IMR-90 (cell line): ENCODE data around the gene KIF1A. TPM values are rescaled to one million over a fixed set of nuclear protein-coding genes. Genes with fewer than 3 reads are reported as not detected.

Experiments used
- ATAC-seq: fragments of 200-7000 bp; cut with Tn5 transposase; 2 replicates; pipeline ENCODE4 v1.9.1; 2020; ENCODE audit warnings: low read depth, mild to moderate bottlenecking, moderate library complexity
- BruUV-seq: library from RNA; stranded (reverse); fragments of 400-500 nt; replicated peaks from 2 replicates; lab custom pipeline; 2021; lab: Mats Ljungman, UMichigan
- CTCF ChIA-PET: fragments of 300-600 bp; formaldehyde crosslinking; extraction: SDS; loops from one replicate; lab custom pipeline; 2021; ENCODE audit warnings: antibody characterized with exemption; lab: Yijun Ruan, JAX
- POLR2A ChIA-PET: fragments of 300-600 bp; sonication (Branson Sonifier 250); formaldehyde crosslinking; loops from one replicate; lab custom pipeline; 2022; ENCODE audit warnings: antibody characterized with exemption; ENCODE audit not compliant: unreplicated experiment; lab: Charles Lee
- DNase-seq: peaks from one replicate; pipeline ENCODE4 v3.0.0; 2013
- H2AFZ ChIP-seq: replicated peaks from 2 replicates; pipeline ENCODE3; 2013; ENCODE audit warnings: low read length, mild to moderate bottlenecking; ENCODE audit not compliant: poor library complexity
- H2AK5ac ChIP-seq: 2 replicates; pipeline ENCODE4 v1.6.1; 2013; ENCODE audit warnings: low read depth, low read length, inconsistent platforms
- H2AK9ac ChIP-seq: replicated peaks from 2 replicates; pipeline ENCODE3; 2013; ENCODE audit warnings: mild to moderate bottlenecking, low read depth, low read length, moderate library complexity; ENCODE audit not compliant: poor library complexity
- H2BK120ac ChIP-seq: 2 replicates; pipeline ENCODE4 v1.6.1; 2013; ENCODE audit warnings: low read depth, low read length, inconsistent platforms
- H2BK15ac ChIP-seq: 3 replicates; pipeline ENCODE4 v1.6.1; 2013; ENCODE audit warnings: low read depth, low read length, inconsistent platforms
- H2BK20ac ChIP-seq: 2 replicates; pipeline ENCODE4 v1.6.1; 2013; ENCODE audit warnings: low read depth, mild to moderate bottlenecking, inconsistent platforms, low read length, moderate library complexity
- H2BK5ac ChIP-seq: 2 replicates; pipeline ENCODE4 v1.6.1; 2013; ENCODE audit warnings: mild to moderate bottlenecking, low read depth, low read length, inconsistent platforms; ENCODE audit not compliant: poor library complexity, severe bottlenecking
- H3K14ac ChIP-seq: replicated peaks from 2 replicates; pipeline ENCODE4 v1.6.1; 2013; ENCODE audit warnings: low read depth, low read length, inconsistent platforms
- H3K18ac ChIP-seq: 2 replicates; pipeline ENCODE4 v1.6.1; 2013; ENCODE audit warnings: low read depth, low read length, control low read depth
- H3K23ac ChIP-seq: 2 replicates; pipeline ENCODE4 v1.6.1; 2013; ENCODE audit warnings: low read depth, low read length, inconsistent platforms
- H3K27ac ChIP-seq: 2 replicates; pipeline ENCODE4 v1.5.1; 2013; ENCODE audit warnings: mild to moderate bottlenecking, control low read depth, low read length; ENCODE audit not compliant: insufficient read depth
- H3K27me3 ChIP-seq: 2 replicates; pipeline ENCODE4 v1.6.1; 2013; ENCODE audit warnings: low read length; ENCODE audit not compliant: control insufficient read depth, insufficient read depth
- H3K36me3 ChIP-seq: 2 replicates; pipeline ENCODE4 v1.6.1; 2013; ENCODE audit warnings: low read length, mixed read lengths; ENCODE audit not compliant: control insufficient read depth, insufficient read depth
- H3K4ac ChIP-seq: 2 replicates; pipeline ENCODE4 v1.6.1; 2013; ENCODE audit warnings: low read depth, low read length, inconsistent platforms
- H3K4me1 ChIP-seq: 2 replicates; pipeline ENCODE4 v1.6.1; 2013; ENCODE audit warnings: low read length, mixed read lengths; ENCODE audit not compliant: control insufficient read depth, insufficient read depth
- H3K4me2 ChIP-seq: 2 replicates; pipeline ENCODE4 v1.6.1; 2013; ENCODE audit warnings: low read depth, mild to moderate bottlenecking, control low read depth, low read length, moderate library complexity
- H3K4me3 ChIP-seq: 2 replicates; pipeline ENCODE4 v1.5.1; 2013; ENCODE audit warnings: low read depth, mild to moderate bottlenecking, control low read depth, low read length, moderate library complexity; ENCODE audit not compliant: insufficient read depth
- H3K56ac ChIP-seq: 2 replicates; pipeline ENCODE4 v1.6.1; 2013; ENCODE audit warnings: low read length, inconsistent platforms; ENCODE audit not compliant: insufficient read depth; ENCODE audit errors: extremely low read depth
- H3K79me1 ChIP-seq, 2 experiments: 2 replicates each; pipeline ENCODE4 v1.6.1; 2013; ENCODE audit warnings: low read length in 2 of 2, inconsistent platforms in 1 of 2, low read depth in 1 of 2
- H3K9ac ChIP-seq: 2 replicates; pipeline ENCODE4 v1.6.1; 2013; ENCODE audit warnings: low read depth, low read length, control low read depth
- H3K9me1 ChIP-seq: 2 replicates; pipeline ENCODE4 v1.6.1; 2013; ENCODE audit warnings: low read length, inconsistent platforms; ENCODE audit not compliant: insufficient read depth
- H3K9me3 ChIP-seq: 2 replicates; pipeline ENCODE4 v1.6.1; 2013; ENCODE audit warnings: low read length; ENCODE audit not compliant: control insufficient read depth, insufficient read depth
- H4K20me1 ChIP-seq: 2 replicates; pipeline ENCODE4 v1.6.1; 2013; ENCODE audit warnings: low read length, inconsistent platforms; ENCODE audit not compliant: insufficient read depth
- H4K5ac ChIP-seq: 2 replicates; pipeline ENCODE4 v1.6.1; 2013; ENCODE audit warnings: mild to moderate bottlenecking, low read depth, low read length, control low read depth
- H4K8ac ChIP-seq, 2 experiments: 2 replicates each; pipeline ENCODE4 v1.6.1; 2013; ENCODE audit warnings: low read depth in 2 of 2, low read length in 2 of 2, control low read depth in 1 of 2, inconsistent platforms in 1 of 2
- H4K91ac ChIP-seq: 2 replicates; pipeline ENCODE4 v1.6.1; 2013; ENCODE audit warnings: low read depth, low read length, inconsistent platforms; ENCODE audit not compliant: insufficient read depth
- BHLHE40 ChIP-seq: fragments of 150-350 bp; IDR thresholded peaks from 2 replicates; pipeline ENCODE4 v1.6.1; 2016; ENCODE audit warnings: mild to moderate bottlenecking, low read depth, low read length
- CEBPB ChIP-seq: IDR thresholded peaks from 2 replicates; pipeline ENCODE4 v1.6.1; 2012; ENCODE audit warnings: low read depth, low read length, improper control_type of control experiment
- CHD1 ChIP-seq: IDR thresholded peaks from 2 replicates; pipeline ENCODE4 v1.6.1; 2012; ENCODE audit warnings: low read depth, low read length, improper control_type of control experiment
- CTCF ChIP-seq: conservative IDR thresholded peaks from 2 replicates; pipeline ENCODE4 v1.5.1; 2012; ENCODE audit warnings: mild to moderate bottlenecking, low read depth, low read length, improper control_type of control experiment
- ELK1 ChIP-seq: fragments of 150-350 bp; IDR thresholded peaks from 2 replicates; pipeline ENCODE4 v1.6.1; 2016; ENCODE audit warnings: low read depth, mild to moderate bottlenecking, low read length, moderate library complexity, borderline replicate concordance
- FOS ChIP-seq: fragments of 150-350 bp; IDR thresholded peaks from 2 replicates; pipeline ENCODE4 v1.6.1; 2016; ENCODE audit warnings: low read depth, low read length
- MAFK ChIP-seq: IDR thresholded peaks from 2 replicates; pipeline ENCODE4 v1.6.1; 2012; ENCODE audit warnings: low read depth, low read length, improper control_type of control experiment
- MAZ ChIP-seq: IDR thresholded peaks from 2 replicates; pipeline ENCODE4 v1.6.1; 2012; ENCODE audit warnings: low read depth, mild to moderate bottlenecking, low read length, improper control_type of control experiment, moderate library complexity, borderline replicate concordance
- MXI1 ChIP-seq: IDR thresholded peaks from 2 replicates; pipeline ENCODE4 v1.6.1; 2012; ENCODE audit warnings: low read depth, mild to moderate bottlenecking, low read length, moderate library complexity, borderline replicate concordance
- NFE2L2 ChIP-seq: fragments of 150-350 bp; IDR thresholded peaks from 2 replicates; pipeline ENCODE4 v1.6.1; 2016; ENCODE audit warnings: low read depth, mild to moderate bottlenecking, low read length
- POLR2A ChIP-seq: IDR thresholded peaks from 2 replicates; pipeline ENCODE4 v1.6.1; 2012; ENCODE audit warnings: mild to moderate bottlenecking, low read depth, low read length
- RAD21 ChIP-seq: IDR thresholded peaks from 2 replicates; pipeline ENCODE4 v1.6.1; 2012; ENCODE audit warnings: low read length, improper control_type of control experiment
- RCOR1 ChIP-seq: IDR thresholded peaks from 2 replicates; pipeline ENCODE4 v1.6.1; 2012; ENCODE audit warnings: mild to moderate bottlenecking, low read length, improper control_type of control experiment; ENCODE audit not compliant: insufficient replicate concordance
- RFX5 ChIP-seq: IDR thresholded peaks from 2 replicates; pipeline ENCODE4 v1.8.0; 2012; ENCODE audit warnings: low read depth, mild to moderate bottlenecking, low read length, moderate library complexity
- SMC3 ChIP-seq: fragments of 150-350 bp; IDR thresholded peaks from 2 replicates; pipeline ENCODE4 v1.6.1; 2016; ENCODE audit warnings: low read depth, mild to moderate bottlenecking, antibody characterized with exemption, low read length, moderate library complexity
- USF2 ChIP-seq: fragments of 150-350 bp; IDR thresholded peaks from 2 replicates; pipeline ENCODE4 v1.6.1; 2017; ENCODE audit warnings: mild to moderate bottlenecking, antibody characterized with exemption, low read length, low read depth
- WGBS, 2 experiments: methylation state at CpG; one replicate each; pipeline versions ENCODE4 v1.1.5 to v1.1.7; 2013; ENCODE audit warnings: missing lambda C conversion rate in 2 of 2; ENCODE audit not compliant: insufficient read length in 1 of 2; ENCODE audit errors: extremely low coverage in 2 of 2; 5-methylcytosine and 5-hydroxymethylcytosine counted together
- dilution Hi-C: fragments of 300-500 bp; cut with HindIII; formaldehyde crosslinking; loops from one replicate; pipeline ENCODE4 v1.14.3; 2018; ENCODE audit warnings: low sequenced_read_pairs; ENCODE audit not compliant: unreplicated experiment
- in situ Hi-C: fragments of 300-500 bp; cut with MboI; formaldehyde crosslinking; loops from 3 replicates; pipeline ENCODE4 v1.14.3; 2019; ENCODE audit warnings: low sequenced_read_pairs, inconsistent platforms, mixed read lengths
- intact Hi-C: fragments of 100-400 bp; cut with micrococcal nuclease; formaldehyde crosslinking; loops from 2 replicates; pipeline ENCODE4 v1.10.0; 2022
- polyA plus RNA-seq, 3 experiments: library from polyadenylated mRNA; depleted of rRNA; stranded (reverse); fragments of >200 nt; gene quantifications; 2 replicates each; pipeline ENCODE4 v1.2.3, GENCODE V29; 2012; ENCODE audit warnings: low replicate concordance in 1 of 3
- total RNA-seq: library from RNA; depleted of rRNA; stranded (reverse); fragments of >200 nt; gene quantifications from 2 replicates; pipeline ENCODE4 v1.2.3, GENCODE V29; 2012

KIF1A gene
- total and polyA plus RNA-seq, 2 of the 4 experiments (the other 2 are of a cell fraction), result under 0.01 TPM; not detected in 1

- H2AFZ ChIP-seq, result no peak overlapping the region
- no peak overlapping the region for H2BK15ac ChIP-seq
- H3K9me1 ChIP-seq, result no peaks in the 10 kb centered on the region
- H3K4me2 ChIP-seq, result no peak overlapping the region
- no peaks in the 10 kb centered on the region for H4K20me1 ChIP-seq
- no TSS peak for BruUV-seq
- no peak overlapping the region for H3K27ac ChIP-seq
- H4K5ac ChIP-seq, result no peak overlapping the region
- in situ Hi-C loops, result no loop called here
- no peak overlapping the region for H4K91ac ChIP-seq
- 87% methylated on average over 7 of the region's 25 CpGs; no CpG with 5 or more reads in 1 of the 2 experiments for WGBS, 2 experiments
- no peak overlapping the region for H4K8ac ChIP-seq
- no peak overlapping the region for H2AK9ac ChIP-seq
- H3K23ac ChIP-seq, result no peak overlapping the region
- dilution Hi-C loops, result no loop called here
- intact Hi-C loops, result no loop called here
- H3K36me3 ChIP-seq, result no peaks in the 10 kb centered on the region
- no peak overlapping the region for H2BK120ac ChIP-seq
- no peaks in the 10 kb centered on the region for H3K4me1 ChIP-seq
- no peak overlapping the region for H3K4ac ChIP-seq
- TF ChIP-seq FOS, result no peak
- no peak for TF ChIP-seq MXI1
- TF ChIP-seq BHLHE40, result no peak
- no peak for TF ChIP-seq MAFK
- TF ChIP-seq NFE2L2, result no peak
- TF ChIP-seq USF2, result no peak
- TF ChIP-seq RFX5, result no peak
- TF ChIP-seq CTCF, result no peak
- TF ChIP-seq CEBPB, result no peak
- no peak for TF ChIP-seq RAD21
- no peak for TF ChIP-seq POLR2A
- TF ChIP-seq CHD1, result no peak
- no peak for TF ChIP-seq RCOR1
- no peak for TF ChIP-seq MAZ
- TF ChIP-seq ELK1, result no peak
- TF ChIP-seq SMC3, result no peak
- no peak overlapping the region for H3K9ac ChIP-seq
- H3K56ac ChIP-seq, result no peak overlapping the region
- H3K27me3 ChIP-seq, result peaks cover 39% of the 10 kb centered on the region; the same call in 1 of the 2 replicates
- no peak for ATAC-seq
- no peak overlapping the region for H2AK5ac ChIP-seq
- no peak for DNase-seq
- H2BK20ac ChIP-seq, result no peak overlapping the region
- no peak overlapping the region for H2BK5ac ChIP-seq
- POLR2A ChIA-PET, result no interaction called here
- H3K9me3 ChIP-seq, result no peaks in the 10 kb centered on the region
- no peak overlapping the region for H3K4me3 ChIP-seq
- H3K14ac ChIP-seq, result no peak overlapping the region
- no peak overlapping the region for H3K18ac ChIP-seq
- CTCF ChIA-PET, result interaction anchor here (1.2 kb wide), 1 partner anchor 14 kb away, joined by 3 read pairs; no protein-coding TSS in a partner anchor
- H3K79me1 ChIP-seq, result no peaks in the 10 kb centered on the region
Measured at GRCh38 chr2:240718896-240719490, 101.0 kb downstream of the KIF1A start.
